Posterior vena cava (tissue), 2 donors: Measurements from ENCODE around the gene TP73. TPM values are rescaled to one million over a fixed set of nuclear protein-coding genes. Genes with fewer than 3 reads are reported as not detected.

ENCODE experiments used
- DNase-seq: peaks from one replicate; pipeline ENCODE4 v3.0.0-alpha.2; 2020; ENCODE audit warnings: low spot score
- intact Hi-C, 2 donors: fragments of 100-400 bp; cut with DNase I; formaldehyde crosslinking; loops; one replicate each; pipeline versions ENCODE4 v1.14.1 to v1.14.2; 2022 to 2023
- total RNA-seq, 2 donors: library from RNA; stranded (reverse); fragmentation: NEBNext Ultra II Directional; extraction: Animal tissue kit (Norgen Biotek cat#: 25700); gene quantifications; one replicate each; pipeline ENCODE4 v1.2.1, GENCODE V29; 2021
- donor health status: DM: yes; HTN: yes; CAD: no.
- donor health status: DM: yes; HTN: yes; CAD: no.

TP73 gene
- total RNA-seq, 2 donors from 2014 or later: not detected

- intact Hi-C loops: loop anchor here in 1 of 2 donors (5.0 kb wide), 1 partner anchor 574 kb away; no protein-coding TSS in a partner anchor
- DNase-seq: no peak
Observed at GRCh38 chr1:3631320-3632260, 20.7 kb upstream of the TP73 start.

DNA sequence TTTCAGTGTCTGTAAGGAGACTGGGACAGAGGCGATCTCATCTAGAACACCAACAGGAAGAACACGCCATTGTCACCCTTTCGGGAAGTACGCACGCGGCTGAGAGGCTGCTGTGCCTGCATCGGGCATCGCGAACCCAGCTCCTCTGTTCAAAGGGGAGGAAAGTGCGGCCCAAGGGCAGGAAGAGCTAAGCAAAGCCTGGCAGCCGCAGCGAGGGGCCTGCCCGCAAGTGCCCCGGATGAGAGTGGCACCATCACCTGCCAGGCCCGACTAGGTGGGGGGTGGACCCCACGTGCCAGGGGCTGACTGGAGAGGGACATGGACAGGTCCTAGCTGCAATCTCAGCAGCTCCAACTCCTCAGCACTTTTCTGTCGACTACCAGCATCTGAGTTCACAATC is 20.0 kb upstream of the TP73 start:
- DNase-seq: no peak
- intact Hi-C loops: loop anchor here in 1 of 2 donors (5.0 kb wide), 1 partner anchor 575 kb away; no protein-coding TSS in a partner anchor

DNA sequence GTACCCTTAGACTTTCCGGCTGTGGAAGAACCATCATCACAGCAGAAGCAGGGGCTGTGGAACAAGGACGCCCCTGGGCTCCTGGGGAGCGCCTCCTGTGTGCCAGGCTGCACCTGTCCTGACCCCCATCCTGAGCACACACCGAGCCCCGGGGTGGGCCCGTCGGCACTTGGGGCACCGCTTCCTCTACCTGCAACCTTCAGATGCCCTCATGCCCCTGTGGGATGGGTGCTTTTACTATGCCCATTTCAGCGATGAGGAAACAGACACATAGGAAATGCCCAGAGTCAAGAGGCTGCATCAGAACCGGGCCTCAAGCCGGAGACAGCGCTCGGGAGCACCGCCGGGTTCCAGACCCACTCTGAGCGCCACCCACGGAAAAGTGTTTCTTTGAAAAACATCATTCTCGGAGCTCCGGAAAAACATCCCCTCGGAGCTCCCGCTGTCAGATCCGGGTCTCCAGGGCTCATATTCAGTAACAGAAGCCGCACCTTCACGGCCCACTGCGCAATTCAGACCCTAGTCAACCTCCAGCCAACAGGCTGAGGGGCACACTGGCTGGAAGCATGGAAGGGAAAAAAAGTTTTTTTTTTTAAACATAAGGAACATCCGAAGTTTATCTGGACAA is 19.5 kb upstream of the TP73 start:
- DNase-seq: no peak

DNA sequence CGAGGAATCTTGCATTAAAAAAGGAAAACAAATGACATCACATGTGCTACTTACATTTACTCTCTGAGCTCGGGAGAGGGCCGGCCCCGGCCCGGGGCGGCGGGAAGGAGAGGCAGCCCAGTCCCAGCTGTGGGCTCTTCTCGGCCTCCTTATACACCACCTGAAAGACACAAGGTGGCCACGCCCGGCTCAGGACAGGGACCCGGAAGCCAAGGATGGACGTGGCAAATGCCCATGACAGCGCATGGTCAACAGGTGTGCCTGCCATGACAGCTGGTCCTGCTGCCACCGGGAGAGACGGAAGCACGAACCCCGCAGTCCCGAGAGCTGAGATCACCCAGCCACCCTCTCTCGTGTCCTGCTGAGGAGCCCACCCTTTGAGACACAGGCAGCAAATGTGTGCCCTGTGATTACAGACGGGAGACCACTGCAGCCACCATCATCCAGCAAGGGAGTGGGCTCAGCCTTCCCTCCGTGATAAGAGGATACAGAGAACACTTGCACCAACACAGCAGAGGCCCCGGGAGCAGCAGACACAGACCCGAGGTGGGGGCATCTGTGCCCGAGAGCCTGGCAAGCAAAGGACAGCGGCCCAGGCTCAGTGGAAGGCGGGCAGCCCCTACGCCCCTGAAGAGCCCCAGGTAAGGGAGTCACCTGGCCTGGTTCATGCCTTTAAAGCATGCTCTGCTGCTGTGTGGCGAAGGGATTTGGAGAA is 18.8 kb upstream of the TP73 start:
- no peak for DNase-seq
- intact Hi-C loops: loop anchor here in 1 of 2 donors (5.0 kb wide), 1 partner anchor 576 kb away; no protein-coding TSS in a partner anchor

More for the DNA sequence above, 19.5 kb upstream of the TP73 start:
- intact Hi-C loops: loop anchor here in 1 of 2 donors (5.0 kb wide), 1 partner anchor 576 kb away; no protein-coding TSS in a partner anchor

GRCh38 chr1:3634059-3634800 is 18.1 kb upstream of the TP73 start:
- DNase-seq: no peak
- intact Hi-C loops: loop anchor here in 1 of 2 donors (5.0 kb wide), 1 partner anchor 577 kb away; no protein-coding TSS in a partner anchor

DNA sequence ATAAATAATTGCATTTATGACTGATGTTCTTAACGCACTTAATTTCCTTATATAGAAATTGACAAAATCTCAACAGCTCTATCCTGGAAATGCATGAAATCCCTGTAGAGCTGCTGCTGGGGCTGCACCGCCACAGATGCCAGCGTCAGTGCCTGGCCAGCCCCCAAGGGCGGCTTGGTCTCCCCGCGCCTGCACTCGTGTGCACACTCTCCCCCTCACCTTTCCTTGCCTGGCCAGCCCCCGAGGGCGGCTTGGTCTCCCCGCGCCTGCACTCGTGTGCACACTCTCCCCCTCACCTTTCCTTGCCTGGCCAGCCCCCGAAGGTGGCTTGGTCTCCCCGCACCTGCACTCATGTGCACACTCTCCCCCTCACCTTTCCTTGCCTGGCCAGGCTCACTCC is 16.2 kb upstream of the TP73 start:
- DNase-seq: peak; percentile 15
- intact Hi-C loops: no loop called here

DNA sequence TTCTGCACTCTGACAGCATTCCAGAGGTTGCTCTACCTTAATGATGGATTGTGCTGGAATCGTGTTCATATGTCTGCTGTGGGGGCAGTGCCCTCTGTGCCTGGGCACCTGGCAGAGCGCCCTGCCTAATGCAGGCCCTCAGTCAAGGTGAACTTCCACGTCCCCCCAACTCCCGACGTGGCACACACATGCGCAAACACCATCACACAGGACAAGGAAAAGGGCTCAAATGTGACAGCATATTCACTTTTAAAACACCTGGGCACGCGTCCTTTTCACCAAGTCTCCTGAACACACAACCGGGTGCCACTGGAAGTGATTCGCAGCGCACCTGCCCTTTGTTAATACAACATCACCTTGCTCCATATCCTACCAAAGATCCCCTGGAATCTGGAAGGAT is 15.8 kb upstream of the TP73 start:
- intact Hi-C loops: no loop called here
- peak; percentile 57 for DNase-seq

DNA sequence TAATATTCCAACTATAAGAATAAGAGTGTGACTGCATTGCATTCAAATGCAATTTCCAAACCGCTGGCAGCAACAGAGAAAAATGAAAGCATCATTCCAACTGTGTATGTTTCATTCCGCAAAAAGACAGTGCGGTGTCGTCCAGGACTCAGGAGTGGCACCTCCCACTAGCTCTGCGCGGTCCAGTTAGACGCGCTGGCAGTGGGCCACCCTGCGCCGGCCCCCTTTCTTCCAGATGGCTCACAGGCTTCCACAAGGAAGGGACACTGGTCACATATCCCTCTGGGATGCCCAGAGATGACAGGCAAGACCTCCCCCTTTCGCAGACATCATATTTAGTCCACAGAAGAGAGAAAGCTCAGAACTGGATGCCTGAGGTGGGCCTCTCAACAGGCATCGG is 14.3 kb upstream of the TP73 start:
- DNase-seq: peak; percentile 25
- intact Hi-C loops: no loop called here

- intact Hi-C loops: no loop called here
- peak; percentile 16 for DNase-seq
Observed at GRCh38 chr1:3638676-3639075, 13.6 kb upstream of the TP73 start.

GRCh38 chr1:3639397-3639911 is 12.9 kb upstream of the TP73 start:
- intact Hi-C loops: no loop called here
- DNase-seq: peak; percentile 51

GRCh38 chr1:3640121-3640837 is 12.0 kb upstream of the TP73 start:
- intact Hi-C loops: no loop called here

DNA sequence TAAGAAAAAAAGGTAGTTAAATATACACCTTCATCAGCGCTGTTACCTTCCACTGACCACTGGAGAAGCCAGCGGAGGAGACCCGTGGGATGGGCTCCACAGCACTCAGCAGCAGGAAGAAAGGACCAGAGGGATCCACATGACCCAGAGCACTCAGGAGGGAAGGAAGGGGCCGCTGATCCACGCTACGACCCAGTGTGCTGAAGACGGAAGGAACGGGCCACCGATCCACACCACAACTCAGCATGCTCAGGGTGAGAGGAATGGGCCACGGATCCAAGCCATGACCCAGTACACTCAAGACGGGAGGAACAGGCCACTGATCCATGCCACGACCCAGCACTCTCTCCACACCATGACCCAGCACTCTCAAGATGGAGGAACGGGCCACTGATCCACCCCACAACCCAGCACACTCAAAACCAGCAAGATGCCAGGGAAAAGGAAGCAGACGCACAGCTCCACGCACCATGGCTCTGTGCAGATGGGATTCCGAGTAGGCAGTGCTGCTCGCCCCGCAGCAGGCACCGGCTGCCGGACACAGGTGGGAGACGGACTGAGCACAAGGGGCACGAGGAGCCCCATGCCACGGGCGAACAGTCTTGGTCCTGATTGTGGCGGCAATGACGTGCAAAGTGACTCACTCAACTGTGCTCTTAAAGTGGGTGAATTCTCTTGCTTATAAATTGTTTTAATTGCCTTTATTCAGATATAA is 11.1 kb upstream of the TP73 start:
- intact Hi-C loops: no loop called here
- peak; percentile 77 for DNase-seq

More at GRCh38 chr1:3640121-3640837, 12.0 kb upstream of the TP73 start:
- peak; percentile 69 for DNase-seq

DNA sequence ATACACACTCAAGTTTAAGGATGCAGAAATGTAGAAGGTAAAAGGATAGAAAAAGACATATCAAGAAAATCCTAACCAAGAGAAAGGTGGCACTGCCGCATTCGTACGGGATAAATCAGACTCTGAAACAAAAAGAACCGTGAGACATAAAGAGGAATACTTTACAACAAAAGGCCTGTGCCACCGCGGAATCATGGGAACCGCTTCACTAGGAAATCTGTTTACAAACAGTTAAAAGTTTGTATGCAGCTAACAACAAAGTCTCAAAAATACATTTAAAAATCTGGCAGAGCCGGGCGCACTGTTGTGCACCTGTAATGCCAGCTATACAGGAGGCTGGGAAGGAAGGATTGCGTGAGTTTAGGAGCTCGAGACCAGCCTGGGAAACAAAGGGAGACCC is 10.5 kb upstream of the TP73 start:
- DNase-seq: peak; percentile 26
- intact Hi-C loops: no loop called here

- peak; percentile 66 for DNase-seq
- intact Hi-C loops: no loop called here
Observed at GRCh38 chr1:3642919-3643675, 9.2 kb upstream of the TP73 start.

DNA sequence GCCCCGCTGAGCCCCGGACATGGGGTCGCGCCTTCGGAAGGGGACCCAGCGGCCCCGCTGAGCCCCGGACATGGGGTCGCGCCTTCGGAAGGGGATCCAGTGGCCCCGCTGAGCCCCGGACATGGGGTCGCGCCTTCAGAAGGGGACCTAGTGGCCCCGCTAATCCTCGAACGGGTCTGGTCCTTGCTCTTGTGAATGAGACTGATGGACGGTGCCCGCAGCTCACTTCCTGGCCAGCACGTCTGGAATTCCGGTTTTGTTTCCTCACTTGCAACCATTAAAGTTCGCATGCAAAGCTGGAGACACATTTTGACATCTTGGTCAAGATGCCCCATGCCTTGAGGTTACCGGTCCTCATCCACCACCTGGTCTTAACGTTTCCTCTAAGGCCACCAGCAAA is 8.0 kb upstream of the TP73 start:
- intact Hi-C loops: no loop called here
- peak; percentile 47 for DNase-seq

GRCh38 chr1:3645247-3645646 is 7.1 kb upstream of the TP73 start:
- intact Hi-C loops: no loop called here
- peak; percentile 20 for DNase-seq
